GM19463 (cell line): Measurements from ENCODE around the gene AUTS2.

ENCODE experiments used
- ATAC-seq: cut with Tn5 transposase; IDR thresholded peaks from one replicate; pipeline ENCODE4 v1.9.1; 2021; ENCODE audit warnings: mild to moderate bottlenecking, moderate library complexity; ENCODE audit not compliant: unreplicated experiment

Gene AUTS2

GRCh38 chr7:70763961-70764691 is 1165.9 kb downstream of the AUTS2 start:
- peak; percentile 90 for ATAC-seq

- ATAC-seq: no peak
Measured at GRCh38 chr7:70764701-70765208, 1166.5 kb downstream of the AUTS2 start.

GRCh38 chr7:70765651-70766050 is 1167.4 kb downstream of the AUTS2 start:
- no peak for ATAC-seq

- no peak for ATAC-seq
Measured at GRCh38 chr7:70766109-70766508, 1167.8 kb downstream of the AUTS2 start.

GRCh38 chr7:70766694-70767093 is 1168.4 kb downstream of the AUTS2 start:
- ATAC-seq: no peak

GRCh38 chr7:70770154-70770553 is 1171.9 kb downstream of the AUTS2 start:
- ATAC-seq: no peak

GRCh38 chr7:70771451-70771850 is 1173.2 kb downstream of the AUTS2 start:
- ATAC-seq: no peak

- no peak for ATAC-seq
Measured at GRCh38 chr7:70772891-70773290, 1174.6 kb downstream of the AUTS2 start.

- ATAC-seq: no peak
Measured at GRCh38 chr7:70773406-70773805, 1175.1 kb downstream of the AUTS2 start.

GRCh38 chr7:70774950-70775527 is 1176.8 kb downstream of the AUTS2 start:
- ATAC-seq: no peak

- ATAC-seq: peak; percentile 56
Measured at GRCh38 chr7:70775570-70776156, 1177.4 kb downstream of the AUTS2 start.

GRCh38 chr7:70776627-70777101 is 1178.4 kb downstream of the AUTS2 start:
- peak; percentile 50 for ATAC-seq

- ATAC-seq: no peak
Measured at GRCh38 chr7:70777251-70777650, 1179.0 kb downstream of the AUTS2 start.

GRCh38 chr7:70778585-70778984 is 1180.3 kb downstream of the AUTS2 start:
- no peak for ATAC-seq

- ATAC-seq: no peak
Measured at GRCh38 chr7:70779321-70779720, 1181.0 kb downstream of the AUTS2 start.

GRCh38 chr7:70781922-70782311 is 1183.6 kb downstream of the AUTS2 start:
- ATAC-seq: no peak

- no peak for ATAC-seq
Measured at GRCh38 chr7:70782796-70783195, 1184.5 kb downstream of the AUTS2 start.

- ATAC-seq: no peak
Measured at GRCh38 chr7:70785427-70785826, 1187.2 kb downstream of the AUTS2 start.

GRCh38 chr7:70786076-70786475 is 1187.8 kb downstream of the AUTS2 start:
- ATAC-seq: no peak

- ATAC-seq: no peak
Measured at GRCh38 chr7:70787286-70787685, 1189.0 kb downstream of the AUTS2 start.

GRCh38 chr7:70787771-70788170 is 1189.5 kb downstream of the AUTS2 start:
- ATAC-seq: no peak

- no peak for ATAC-seq
Measured at GRCh38 chr7:70788276-70788675, 1190.0 kb downstream of the AUTS2 start.
